ENCODE data around the gene MLC1.

- TF ChIP-seq POLR2A (IDR thresholded peaks at IDR 0.05) (no peak), POLR2AphosphoS5 (IDR thresholded peaks at IDR 0.05) (no peak), CTCF (IDR thresholded peaks at IDR 0.05) (no peak)
Measured at GRCh38 chr22:50035976-50036724, 49.1 kb downstream of the MLC1 start.
